HEK293 (cell line): ENCODE results near the gene NNMT.

Experiments
- CTCF ChIA-PET: fragments of 350-600 bp; formaldehyde crosslinking; extraction: SDS; loops from one replicate; lab custom pipeline; 2021; ENCODE audit warnings: antibody characterized with exemption; lab: Yijun Ruan, JAX
- POLR2A ChIA-PET: fragments of 300-600 bp; formaldehyde crosslinking; extraction: SDS; loops from one replicate; lab custom pipeline; 2020; ENCODE audit warnings: antibody characterized with exemption, inconsistent platforms; lab: Yijun Ruan, JAX
- H3K27ac ChIP-seq: fragments of 200-500 bp; sonication (Bioruptor generic); 2 replicates; pipeline ENCODE4 v1.5.1; 2014; ENCODE audit warnings: low read depth, low read length, control low read depth, inconsistent platforms; ENCODE audit errors: extremely low read depth
- H3K36me3 ChIP-seq, 2 experiments: fragments of 200-500 bp in 1 of 2; sonication (Bioruptor generic) in 1 of 2; 1 replicate in 1 of 2; 2 replicates in 1 of 2; pipeline ENCODE4 v1.5.1; 2014 to 2017; ENCODE audit warnings: inconsistent platforms in 2 of 2, low read length in 2 of 2; ENCODE audit not compliant: control insufficient read depth in 2 of 2, insufficient read depth in 1 of 2
- H3K4me1 ChIP-seq: fragments of 200-500 bp; sonication (Bioruptor generic); 2 replicates; pipeline ENCODE4 v1.5.1; 2014; ENCODE audit warnings: mild to moderate bottlenecking, low read length, inconsistent platforms; ENCODE audit not compliant: control insufficient read depth, insufficient read depth
- H3K4me3 ChIP-seq: 2 replicates; pipeline ENCODE4 v1.5.1; 2011; ENCODE audit warnings: low read depth, mild to moderate bottlenecking, control low read depth, low read length, moderate library complexity
- H3K9me3 ChIP-seq: fragments of 200-500 bp; sonication (Bioruptor generic); 2 replicates; pipeline ENCODE4 v1.5.1; 2014; ENCODE audit warnings: low read depth, low read length, inconsistent platforms; ENCODE audit not compliant: control insufficient read depth, insufficient read depth
- AEBP2 ChIP-seq: fragments of 450-650 bp; formaldehyde crosslinking; IDR thresholded peaks from 2 replicates; pipeline ENCODE4 v1.5.1; 2016; ENCODE audit warnings: missing biosample characterization, missing genetic modification characterization, borderline replicate concordance
- GLIS1 ChIP-seq: fragments of 450-650 bp; formaldehyde crosslinking; IDR thresholded peaks from 2 replicates; pipeline ENCODE4 v1.5.1; 2016; ENCODE audit warnings: missing biosample characterization, missing genetic modification characterization
- PRDM2 ChIP-seq: fragments of 450-650 bp; formaldehyde crosslinking; IDR thresholded peaks from 2 replicates; pipeline ENCODE4 v1.5.1; 2016; ENCODE audit warnings: missing biosample characterization, missing genetic modification characterization, borderline replicate concordance
- SALL2 ChIP-seq: fragments of 450-650 bp; formaldehyde crosslinking; IDR thresholded peaks from 2 replicates; pipeline ENCODE4 v1.5.0; 2017; ENCODE audit warnings: missing biosample characterization, mild to moderate bottlenecking, missing genetic modification characterization, borderline replicate concordance
- TCF7L2 ChIP-seq: IDR thresholded peaks from 2 replicates; pipeline ENCODE4 v1.6.1; 2011; ENCODE audit warnings: low read depth, mild to moderate bottlenecking, inconsistent platforms, low read length, moderate library complexity, borderline replicate concordance
- ZFP37 ChIP-seq: fragments of 450-650 bp; formaldehyde crosslinking; IDR thresholded peaks from 2 replicates; pipeline ENCODE4 v1.5.1; 2016; ENCODE audit warnings: missing biosample characterization, missing genetic modification characterization
- ZNF112 ChIP-seq: fragments of 450-650 bp; formaldehyde crosslinking; IDR thresholded peaks from 2 replicates; pipeline ENCODE4 v1.5.0; 2017; ENCODE audit warnings: missing biosample characterization, missing genetic modification characterization
- ZNF114 ChIP-seq: fragments of 450-650 bp; formaldehyde crosslinking; IDR thresholded peaks from 2 replicates; pipeline ENCODE4 v1.5.0; 2017; ENCODE audit warnings: missing biosample characterization, missing genetic modification characterization
- ZNF121 ChIP-seq: fragments of 450-650 bp; formaldehyde crosslinking; IDR thresholded peaks from 2 replicates; pipeline ENCODE4 v1.5.1; 2016; ENCODE audit warnings: missing biosample characterization, missing genetic modification characterization
- ZNF18 ChIP-seq: fragments of 450-650 bp; formaldehyde crosslinking; IDR thresholded peaks from 2 replicates; pipeline ENCODE4 v1.5.1; 2016; ENCODE audit warnings: missing biosample characterization, missing genetic modification characterization
- ZNF221 ChIP-seq: fragments of 450-650 bp; formaldehyde crosslinking; IDR thresholded peaks from 2 replicates; pipeline ENCODE4 v1.5.1; 2017; ENCODE audit warnings: missing biosample characterization, missing genetic modification characterization, borderline replicate concordance
- ZNF280D ChIP-seq: fragments of 450-650 bp; formaldehyde crosslinking; IDR thresholded peaks from 2 replicates; pipeline ENCODE4 v1.5.1; 2016; ENCODE audit warnings: missing biosample characterization, missing genetic modification characterization
- ZNF449 ChIP-seq: fragments of 450-650 bp; formaldehyde crosslinking; IDR thresholded peaks from 2 replicates; pipeline ENCODE4 v1.5.1; 2017; ENCODE audit warnings: missing biosample characterization, mild to moderate bottlenecking, missing genetic modification characterization, moderate library complexity
- ZNF639 ChIP-seq: fragments of 450-650 bp; formaldehyde crosslinking; IDR thresholded peaks from 2 replicates; pipeline ENCODE4 v1.5.1; 2016; ENCODE audit warnings: missing biosample characterization, missing genetic modification characterization
- ZNF654 ChIP-seq: fragments of 450-650 bp; formaldehyde crosslinking; IDR thresholded peaks from 2 replicates; pipeline ENCODE4 v1.5.1; 2016; ENCODE audit warnings: low read depth, missing biosample characterization, missing genetic modification characterization
- ZNF791 ChIP-seq: fragments of 450-650 bp; formaldehyde crosslinking; IDR thresholded peaks from 2 replicates; pipeline ENCODE4 v1.5.1; 2016; ENCODE audit warnings: missing biosample characterization, missing genetic modification characterization
- ZSCAN16 ChIP-seq: fragments of 450-650 bp; formaldehyde crosslinking; IDR thresholded peaks from 2 replicates; pipeline ENCODE4 v1.5.1; 2016; ENCODE audit warnings: missing biosample characterization, missing genetic modification characterization

NNMT gene

GRCh38 chr11:114273071-114273470 is 23.1 kb upstream of the NNMT start:
- no peaks in the 10 kb centered on the region for H3K36me3 ChIP-seq
- TF ChIP-seq ZNF112 (tag by site-specific recombination) (no peak), ZNF18 (tag by site-specific recombination) (no peak), TCF7L2 (no peak), ZNF121 (tag by site-specific recombination) (no peak), PRDM2 (tag by site-specific recombination) (no peak), ZNF114 (tag by site-specific recombination) (no peak), GLIS1 (tag by site-specific recombination) (no peak), ZSCAN16 (tag by site-specific recombination) (no peak), ZNF654 (tag by site-specific recombination) (no peak)
- TF ChIP-seq, all 188 proteins: peak for 0
- Histone ChIP-seq H3K27ac (no peak overlapping the region), H3K9me3 (no peaks in the 10 kb centered on the region), H3K4me3 (no peak overlapping the region), H3K4me1 (no peaks in the 10 kb centered on the region)
- POLR2A ChIA-PET = no interaction called here
- CTCF ChIA-PET = interaction anchor here (0.6 to 3.0 kb wide), 4 partner anchors 11 to 383 kb away, joined by 3 to 14 read pairs (median 3); no protein-coding TSS in a partner anchor

- CTCF ChIA-PET = interaction anchor here (0.7 to 3.0 kb wide), 2 partner anchors 12 to 384 kb away, joined by 3 to 14 read pairs; no protein-coding TSS in a partner anchor
These were observed 22.1 kb upstream of the NNMT start for GRCh38 chr11:114273890-114274635.

More at GRCh38 chr11:114273890-114274635, 22.1 kb upstream of the NNMT start:
- H3K36me3 ChIP-seq = no peaks in the 10 kb centered on the region
- TF ChIP-seq ZNF280D (tag by site-specific recombination) (no peak), ZNF791 (tag by site-specific recombination) (no peak), ZNF639 (tag by site-specific recombination) (no peak), ZFP37 (tag by site-specific recombination) (no peak), AEBP2 (tag by site-specific recombination) (no peak), TCF7L2 (no peak), ZNF449 (tag by site-specific recombination) (no peak), SALL2 (tag by site-specific recombination) (no peak), ZNF221 (tag by site-specific recombination) (no peak)
- no peaks in the 10 kb centered on the region for H3K4me1 ChIP-seq
- H3K9me3 ChIP-seq = no peaks in the 10 kb centered on the region
- no peak overlapping the region for H3K4me3 ChIP-seq
- POLR2A ChIA-PET = no interaction called here
- no peak overlapping the region for H3K27ac ChIP-seq
